HepG2 (cell line): ENCODE measurements around the gene CEP97. TPM values are rescaled to one million over a fixed set of nuclear protein-coding genes. Genes with fewer than 3 reads are reported as not detected.

ENCODE experiments used
- ATAC-seq: fragments of 200-7000 bp; cut with Tn5 transposase; 3 replicates; pipeline ENCODE4 v1.9.1; 2020; ENCODE audit warnings: mild to moderate bottlenecking, moderate library complexity
- BruUV-seq: library from RNA; stranded (reverse); fragments of 400-500 nt; replicated peaks from 2 replicates; lab custom pipeline; 2021; lab: Mats Ljungman, UMichigan
- CTCF ChIA-PET: fragments of 300-600 bp; formaldehyde crosslinking; extraction: SDS; loops from one replicate; lab custom pipeline; 2021; ENCODE audit warnings: low total read pairs, inconsistent platforms, low intra/inter-chr PET ratio; lab: Yijun Ruan, JAX
- POLR2A ChIA-PET: fragments of 350-600 bp; sonication (Branson Sonifier 250); formaldehyde crosslinking; loops from one replicate; lab custom pipeline; 2020; ENCODE audit warnings: antibody characterized with exemption, inconsistent platforms; lab: Yijun Ruan, JAX
- DNase-seq: peaks from one replicate; pipeline ENCODE4 v3.0.0-alpha.2; 2015; ENCODE audit warnings: low spot score
- FAIRE-seq: peaks from 3 replicates; lab custom pipeline; 2011; peaks lifted over from hg19 to GRCh38; lab: Jason Lieb, UNC
- H2AFZ ChIP-seq: one replicate; pipeline ENCODE4 v1.6.1; 2011; ENCODE audit warnings: low read length, inconsistent platforms
- H3K27ac ChIP-seq: fragments of 300-600 bp; 3 replicates; pipeline ENCODE4 v1.8.0; 2011; ENCODE audit warnings: mixed run types, mild to moderate bottlenecking, mixed read lengths, low read length, inconsistent platforms; ENCODE audit not compliant: insufficient read depth; ENCODE audit errors: extremely low read length
- H3K27me3 ChIP-seq, 2 experiments: fragments of 200-600 bp in 1 of 2; 2 replicates in 1 of 2; 3 replicates in 1 of 2; pipeline versions ENCODE4 v1.6.0 to v1.8.0; 2011; ENCODE audit warnings: low read length in 2 of 2, mild to moderate bottlenecking in 2 of 2, moderate library complexity in 2 of 2, inconsistent platforms in 1 of 2; ENCODE audit not compliant: insufficient read depth in 2 of 2, control insufficient read depth in 1 of 2
- H3K36me3 ChIP-seq, 2 experiments: fragments of 200-600 bp in 1 of 2; replicated peaks in 1 of 2; 2 replicates in 1 of 2; 3 replicates in 1 of 2; pipeline versions ENCODE4 v1.5.1 to v1.8.0; 2011; ENCODE audit warnings: low read length in 2 of 2, inconsistent platforms in 1 of 2; ENCODE audit not compliant: insufficient read depth in 2 of 2, control insufficient read depth in 1 of 2
- H3K4me1 ChIP-seq: 2 replicates; pipeline ENCODE4 v1.5.1; 2012; ENCODE audit warnings: low read length, inconsistent platforms; ENCODE audit not compliant: insufficient read depth
- H3K4me2 ChIP-seq: 2 replicates; pipeline ENCODE4 v1.6.0; 2011; ENCODE audit warnings: low read depth, low read length, inconsistent platforms
- H3K4me3 ChIP-seq, 3 experiments: fragments of 200-600 bp in 1 of 3; sonication (generic), shearing (Covaris generic) in 1 of 3; replicated peaks in 1 of 3; 2 replicates each; pipeline ENCODE4 v1.5.1; 2011 to 2016; ENCODE audit warnings: low read length in 3 of 3, inconsistent platforms in 2 of 3, low read depth in 2 of 3, mild to moderate bottlenecking in 2 of 3, control low read depth in 1 of 3, mixed read lengths in 1 of 3; ENCODE audit not compliant: insufficient read depth in 1 of 3
- H3K79me2 ChIP-seq: one replicate; pipeline ENCODE4 v1.6.1; 2011; ENCODE audit warnings: low read length, inconsistent platforms; ENCODE audit not compliant: insufficient read depth
- H3K9ac ChIP-seq: 2 replicates; pipeline ENCODE4 v1.6.0; 2011; ENCODE audit warnings: mild to moderate bottlenecking, low read depth, low read length, inconsistent platforms; ENCODE audit not compliant: insufficient read depth
- H3K9me3 ChIP-seq: 2 replicates; pipeline ENCODE4 v1.5.1; 2012; ENCODE audit warnings: mild to moderate bottlenecking, low read length
- H4K20me1 ChIP-seq: 2 replicates; pipeline ENCODE4 v1.6.0; 2011; ENCODE audit warnings: inconsistent platforms, mild to moderate bottlenecking, low read length, moderate library complexity; ENCODE audit not compliant: insufficient read depth
- ARHGAP35 ChIP-seq: sonication (generic); formaldehyde crosslinking; IDR thresholded peaks from 2 replicates; pipeline ENCODE4 v1.9.0; 2022; ENCODE audit warnings: mild to moderate bottlenecking, inconsistent platforms, moderate library complexity, missing genetic modification reagents, borderline replicate concordance
- CBX2 ChIP-seq, 2 experiments: fragments of 200-600 bp in 1 of 2; sonication (generic); formaldehyde crosslinking in 1 of 2; IDR thresholded peaks; 2 replicates each; pipeline versions ENCODE4 v1.7.0 to v1.8.1; 2018 to 2022; ENCODE audit warnings: low read depth in 2 of 2, low read length in 1 of 2, mild to moderate bottlenecking in 1 of 2, missing genetic modification reagents in 1 of 2
- HCFC1 ChIP-seq: fragments of 150-350 bp; IDR thresholded peaks from 2 replicates; pipeline ENCODE4 v1.6.1; 2014; ENCODE audit warnings: low read depth, low read length
- MEIS1 ChIP-seq: sonication (generic); formaldehyde crosslinking; IDR thresholded peaks from 2 replicates; pipeline ENCODE4 v1.9.0; 2021; ENCODE audit warnings: mild to moderate bottlenecking, missing genetic modification reagents, moderate library complexity, borderline replicate concordance
- MTA1 ChIP-seq: sonication (generic); formaldehyde crosslinking; IDR thresholded peaks from 2 replicates; pipeline ENCODE4 v1.4.0; 2020; ENCODE audit warnings: missing genetic modification reagents, mild to moderate bottlenecking, borderline replicate concordance
- ZFYVE20 ChIP-seq: sonication (generic); formaldehyde crosslinking; IDR thresholded peaks from 2 replicates; pipeline ENCODE4 v1.8.0; 2023; ENCODE audit warnings: low read depth, mild to moderate bottlenecking, moderate library complexity, missing genetic modification reagents, borderline replicate concordance
- ZNF430 ChIP-seq: sonication (generic); formaldehyde crosslinking; IDR thresholded peaks from 2 replicates; pipeline ENCODE4 v1.9.0; 2021; ENCODE audit warnings: mild to moderate bottlenecking, missing genetic modification reagents
- ZNF512 ChIP-seq: sonication (generic); formaldehyde crosslinking; IDR thresholded peaks from 2 replicates; pipeline ENCODE4 v1.4.0; 2020; ENCODE audit warnings: mild to moderate bottlenecking, missing genetic modification reagents
- ZNF589 ChIP-seq: sonication (generic); formaldehyde crosslinking; conservative IDR thresholded peaks from 2 replicates; pipeline ENCODE4 v1.8.0; 2022; ENCODE audit warnings: mild to moderate bottlenecking, moderate library complexity, missing genetic modification reagents
- ZNF749 ChIP-seq: sonication (generic); formaldehyde crosslinking; IDR thresholded peaks from 2 replicates; pipeline ENCODE4 v1.8.0; 2022; ENCODE audit warnings: mild to moderate bottlenecking, missing genetic modification reagents, moderate library complexity, borderline replicate concordance
- WGBS: methylation state at CpG from one replicate; pipeline ENCODE4 v1.1.6; 2017; ENCODE audit warnings: low lambda C conversion rate; 5-methylcytosine and 5-hydroxymethylcytosine counted together
- in situ Hi-C: cut with HindIII; loops from 2 replicates; pipeline ENCODE4 v1.10.0; 2017; ENCODE audit warnings: low pct_unique_long_range_greater_than_20kb; ENCODE audit not compliant: extremely low pct_ligation_motif_present
- intact Hi-C: fragments of 100-400 bp; cut with micrococcal nuclease; formaldehyde crosslinking; loops from one replicate; pipeline ENCODE4 v1.10.0; 2022; ENCODE audit not compliant: unreplicated experiment
- polyA plus RNA-seq, 8 experiments: library from polyadenylated mRNA; depleted of rRNA in 3 of 8; stranded (reverse) in 7 of 8; unstranded in 1 of 8; fragments of >200 nt; fragmentation: Illumina TruSeq in 4 of 8; extraction: Trizol in 4 of 8; gene quantifications; 2 replicates each; pipeline versions ENCODE4 v1.2.1 to v1.2.3, GENCODE V29; 2011 to 2016; ENCODE audit warnings: low read depth in 4 of 8, missing spikeins in 1 of 8, mixed read lengths in 1 of 8; ENCODE audit not compliant: insufficient read depth in 1 of 8
- total RNA-seq, 5 experiments: library from RNA; depleted of rRNA; stranded (reverse); fragments of >200 nt; fragmentation: Illumina TruSeq; extraction: Trizol; gene quantifications; 2 replicates each; pipeline ENCODE4 v1.2.3, GENCODE V29; 2016; ENCODE audit warnings: low read depth in 1 of 5
- TF ChIP-seq, protein P1 (sequence below): sonication (generic); formaldehyde crosslinking; IDR thresholded peaks from 2 replicates; pipeline ENCODE4 v1.5.1; 2020; ENCODE audit warnings: mild to moderate bottlenecking, missing genetic modification reagents, borderline replicate concordance

CEP97 gene
- total and polyA plus RNA-seq, 2 of the 13 experiments (the other 11 are each of a cell fraction or from before 2014, with no cell fraction given): 0.99 to 6.5 TPM

DNA sequence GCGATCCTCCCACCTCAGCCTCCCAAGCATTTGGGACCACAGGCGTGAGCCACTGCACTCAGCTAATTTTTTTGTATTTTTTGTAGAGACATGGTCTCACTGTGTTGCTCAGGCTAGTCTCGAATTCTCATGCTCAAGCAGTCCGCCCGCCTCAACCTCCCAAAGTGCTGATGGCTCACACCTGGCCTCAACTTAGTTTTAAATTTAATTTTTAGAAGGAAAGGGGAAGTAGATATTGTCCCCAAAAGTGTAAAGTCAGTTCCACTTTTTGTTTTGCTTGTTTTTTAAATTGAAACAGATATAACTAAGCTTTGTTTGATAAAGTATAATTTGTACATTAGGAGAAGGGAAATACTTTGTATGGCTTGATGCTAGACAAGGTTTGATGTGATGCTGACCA, 93.6 kb downstream of the CEP97 start:
- in situ Hi-C loops: no loop called here
- H3K9me3 ChIP-seq: no peaks in the 10 kb centered on the region
- no peak overlapping the region for H3K4me2 ChIP-seq
- peaks cover 18% of the 10 kb centered on the region for H3K4me1 ChIP-seq
- H2AFZ ChIP-seq: no peak overlapping the region
- 98% methylated on average over 5 of the region's 5 CpGs for WGBS
- no peaks in the 10 kb centered on the region for H3K27me3 ChIP-seq
- POLR2A ChIA-PET: interaction anchor here (1.6 kb wide), 1 partner anchor 31 kb away, joined by 3 read pairs; the partner anchor contains the start of gene NFKBIZ
- no peaks in the 10 kb centered on the region; a peak in 1 of 5 replicates for H3K36me3 ChIP-seq
- no peak overlapping the region for H3K4me3 ChIP-seq
- no peaks in the 10 kb centered on the region for H3K79me2 ChIP-seq
- no TSS peak for BruUV-seq
- no peak overlapping the region for H3K9ac ChIP-seq
- no peaks in the 10 kb centered on the region for H4K20me1 ChIP-seq
- H3K27ac ChIP-seq: no peak overlapping the region
- FAIRE-seq (no peak), ATAC-seq (no peak), DNase-seq (no peak)
- CTCF ChIA-PET: no interaction called here
- intact Hi-C loops: no loop called here
- TF ChIP-seq ZNF589 (CRISPR knock-in tag): no peak
- TF ChIP-seq HCFC1: no peak
- no peak for TF ChIP-seq MEIS1 (CRISPR knock-in tag)
- no peak for TF ChIP-seq ZNF430 (CRISPR knock-in tag)
- TF ChIP-seq ZFYVE20 (CRISPR knock-in tag): no peak
- no peak for TF ChIP-seq ARHGAP35 (CRISPR knock-in tag)
- TF ChIP-seq ZNF749: no peak
- no peak for TF ChIP-seq MTA1
- TF ChIP-seq ZNF512 (CRISPR knock-in tag): no peak
- TF ChIP-seq, protein P1, sequence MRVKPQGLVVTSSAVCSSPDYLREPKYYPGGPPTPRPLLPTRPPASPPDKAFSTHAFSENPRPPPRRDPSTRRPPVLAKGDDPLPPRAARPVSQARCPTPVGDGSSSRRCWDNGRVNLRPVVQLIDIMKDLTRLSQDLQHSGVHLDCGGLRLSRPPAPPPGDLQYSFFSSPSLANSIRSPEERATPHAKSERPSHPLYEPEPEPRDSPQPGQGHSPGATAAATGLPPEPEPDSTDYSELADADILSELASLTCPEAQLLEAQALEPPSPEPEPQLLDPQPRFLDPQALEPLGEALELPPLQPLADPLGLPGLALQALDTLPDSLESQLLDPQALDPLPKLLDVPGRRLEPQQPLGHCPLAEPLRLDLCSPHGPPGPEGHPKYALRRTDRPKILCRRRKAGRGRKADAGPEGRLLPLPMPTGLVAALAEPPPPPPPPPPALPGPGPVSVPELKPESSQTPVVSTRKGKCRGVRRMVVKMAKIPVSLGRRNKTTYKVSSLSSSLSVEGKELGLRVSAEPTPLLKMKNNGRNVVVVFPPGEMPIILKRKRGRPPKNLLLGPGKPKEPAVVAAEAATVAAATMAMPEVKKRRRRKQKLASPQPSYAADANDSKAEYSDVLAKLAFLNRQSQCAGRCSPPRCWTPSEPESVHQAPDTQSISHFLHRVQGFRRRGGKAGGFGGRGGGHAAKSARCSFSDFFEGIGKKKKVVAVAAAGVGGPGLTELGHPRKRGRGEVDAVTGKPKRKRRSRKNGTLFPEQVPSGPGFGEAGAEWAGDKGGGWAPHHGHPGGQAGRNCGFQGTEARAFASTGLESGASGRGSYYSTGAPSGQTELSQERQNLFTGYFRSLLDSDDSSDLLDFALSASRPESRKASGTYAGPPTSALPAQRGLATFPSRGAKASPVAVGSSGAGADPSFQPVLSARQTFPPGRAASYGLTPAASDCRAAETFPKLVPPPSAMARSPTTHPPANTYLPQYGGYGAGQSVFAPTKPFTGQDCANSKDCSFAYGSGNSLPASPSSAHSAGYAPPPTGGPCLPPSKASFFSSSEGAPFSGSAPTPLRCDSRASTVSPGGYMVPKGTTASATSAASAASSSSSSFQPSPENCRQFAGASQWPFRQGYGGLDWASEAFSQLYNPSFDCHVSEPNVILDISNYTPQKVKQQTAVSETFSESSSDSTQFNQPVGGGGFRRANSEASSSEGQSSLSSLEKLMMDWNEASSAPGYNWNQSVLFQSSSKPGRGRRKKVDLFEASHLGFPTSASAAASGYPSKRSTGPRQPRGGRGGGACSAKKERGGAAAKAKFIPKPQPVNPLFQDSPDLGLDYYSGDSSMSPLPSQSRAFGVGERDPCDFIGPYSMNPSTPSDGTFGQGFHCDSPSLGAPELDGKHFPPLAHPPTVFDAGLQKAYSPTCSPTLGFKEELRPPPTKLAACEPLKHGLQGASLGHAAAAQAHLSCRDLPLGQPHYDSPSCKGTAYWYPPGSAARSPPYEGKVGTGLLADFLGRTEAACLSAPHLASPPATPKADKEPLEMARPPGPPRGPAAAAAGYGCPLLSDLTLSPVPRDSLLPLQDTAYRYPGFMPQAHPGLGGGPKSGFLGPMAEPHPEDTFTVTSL (CRISPR knock-in tag): no peak
- TF ChIP-seq CBX2 (IDR thresholded peaks at IDR 0.05; ENCODE audit: low read depth, low read length): no peak
- no peak for TF ChIP-seq CBX2 (CRISPR knock-in tag; IDR thresholded peaks at IDR 0.05; ENCODE audit: low read depth)
